T-helper 2 cell treated with Interferon-gamma antibody and Interleukin-4, amounts not matched to agents 100 ng/mL and 5 ng/mL, for 36 hours (primary cell): Measurements from ENCODE around the gene WDR6. TPM values are rescaled to one million over a fixed set of nuclear protein-coding genes. Genes with fewer than 3 reads are reported as not detected.

ENCODE experiments used
- intact Hi-C: fragments of 100-400 bp; cut with micrococcal nuclease; formaldehyde crosslinking; loops from one replicate; pipeline ENCODE4 v1.15.1; 2023
- total RNA-seq: library from RNA; stranded (reverse); gene quantifications from 2 replicates; pipeline ENCODE4 v1.2.3, GENCODE V29; 2022

Gene WDR6
- 156 TPM in 2 replicates for total RNA-seq

- intact Hi-C loops = loop anchor here (1.0 to 5.0 kb wide), 6 partner anchors 14 to 400 kb away; partner anchors contain the start of genes ARIH2, IP6K2, QRICH1 and UQCRC1
Measured at GRCh38 chr3:49007068-49007770, at the start of gene WDR6. Gene WDR6, plus strand, starts transcription at chr3:49007391. Its CDS starts 41 bp downstream, at chr3:49007432.

DNA sequence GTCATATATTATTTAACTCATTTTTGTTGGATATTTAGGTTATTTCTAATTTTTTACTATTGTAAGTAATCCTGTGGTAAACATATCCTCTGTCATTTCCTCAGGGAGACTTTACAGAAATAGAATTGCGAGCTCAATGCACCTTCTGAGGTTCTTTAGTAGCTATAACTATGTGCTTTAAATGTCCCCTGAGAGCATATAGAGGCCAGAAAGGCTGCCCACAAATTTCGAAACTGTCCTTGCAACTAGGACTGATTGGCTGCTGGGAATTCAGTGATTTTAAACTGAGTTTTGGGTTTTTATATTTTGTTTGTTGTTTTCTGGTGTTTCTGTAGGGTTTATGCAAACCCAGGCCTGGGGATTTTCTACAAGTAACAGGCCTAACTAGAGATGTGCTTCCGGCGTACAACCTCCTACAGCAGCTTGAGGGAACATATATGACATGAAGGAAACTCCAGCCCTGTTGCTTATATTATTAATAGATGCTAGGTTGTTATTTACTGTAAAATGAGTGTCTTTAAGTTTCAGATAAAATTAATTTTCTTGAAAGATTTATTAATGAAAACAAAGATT lies 46.3 kb upstream of the WDR6 start:
- intact Hi-C loops = no loop called here

DNA sequence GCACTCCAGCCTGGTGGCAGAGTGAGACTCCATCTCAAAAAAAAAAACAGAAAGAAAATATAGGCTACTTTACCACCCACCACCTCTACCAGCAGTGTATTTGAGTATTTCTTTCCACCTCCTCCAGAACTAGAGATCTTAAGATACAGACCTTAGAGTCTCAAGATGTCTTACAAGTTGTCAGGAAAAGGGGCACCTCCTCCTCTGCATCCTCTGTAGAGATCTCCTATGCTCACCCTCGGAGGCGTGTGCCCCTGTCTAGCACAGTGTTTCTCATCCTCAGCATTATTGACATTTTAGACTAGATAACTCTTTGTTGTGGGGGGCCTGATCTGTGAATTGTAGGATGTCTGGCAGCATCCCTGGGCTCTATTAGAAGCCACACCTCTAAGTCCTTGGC lies 44.9 kb upstream of the WDR6 start:
- intact Hi-C loops = no loop called here

DNA sequence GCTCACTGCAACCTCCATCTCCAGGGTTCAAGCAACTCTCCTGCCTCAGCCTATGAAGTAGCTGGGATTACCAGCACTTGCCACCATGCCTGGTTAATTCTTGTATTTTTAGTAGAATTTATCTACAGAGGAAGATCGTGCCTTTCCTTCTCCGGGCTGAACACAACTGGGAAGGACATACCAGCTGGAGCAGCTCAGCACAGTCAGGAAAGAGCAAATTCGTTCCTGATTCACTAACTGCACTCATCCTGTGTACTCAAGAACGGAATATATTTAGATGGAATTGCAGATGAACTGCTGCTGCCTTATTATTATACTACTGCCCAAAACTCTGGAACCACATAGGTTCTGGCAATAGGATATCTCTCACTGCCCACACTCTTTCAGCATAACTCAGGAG lies 44.3 kb upstream of the WDR6 start:
- intact Hi-C loops = no loop called here

GRCh38 chr3:48963591-48963990 lies 43.6 kb upstream of the WDR6 start:
- intact Hi-C loops = no loop called here

DNA sequence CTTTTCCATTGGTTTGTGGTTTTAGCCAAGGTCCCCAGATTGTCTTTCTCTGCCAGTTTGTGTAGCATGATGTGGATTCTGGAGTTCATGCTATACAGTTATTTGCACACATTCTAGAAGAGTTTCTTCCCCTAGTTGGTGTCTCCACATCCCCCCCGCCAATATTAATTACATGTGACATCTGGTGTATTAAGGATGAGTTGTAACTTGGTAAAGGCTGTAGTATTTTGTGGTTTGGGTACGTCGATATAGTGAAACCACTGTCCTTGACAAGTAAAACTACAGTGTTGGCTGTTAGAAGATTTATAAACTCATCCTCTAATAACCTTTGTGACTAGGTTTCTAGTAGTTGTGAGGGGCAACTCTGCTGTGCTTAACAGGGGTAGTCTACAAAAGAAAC lies 40.8 kb upstream of the WDR6 start:
- intact Hi-C loops = no loop called here

DNA sequence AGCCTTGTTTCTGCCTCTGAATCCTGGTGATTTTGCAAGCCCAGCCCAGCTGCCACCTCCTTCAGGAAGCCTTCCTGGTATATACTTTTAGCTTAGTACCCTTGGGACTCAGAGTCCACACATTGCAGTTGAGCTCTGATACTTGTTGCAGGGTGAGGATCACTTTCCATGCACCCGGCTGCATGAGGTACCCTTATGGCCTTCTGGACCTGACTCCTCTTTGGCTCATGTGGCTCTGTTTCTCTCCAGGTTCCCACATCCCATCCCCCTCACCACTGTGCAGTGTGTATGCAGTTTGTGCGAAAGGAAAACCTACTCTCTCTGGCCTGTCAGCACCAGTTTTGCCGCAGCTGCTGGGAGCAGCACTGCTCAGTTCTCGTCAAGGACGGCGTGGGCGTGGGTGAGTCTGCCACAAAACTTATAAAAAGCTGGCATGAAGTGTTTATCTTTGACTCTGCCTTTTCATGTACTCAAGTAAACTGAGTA lies 40.3 kb upstream of the WDR6 start:
- intact Hi-C loops = no loop called here

GRCh38 chr3:48970586-48970985 lies 36.6 kb upstream of the WDR6 start:
- intact Hi-C loops = no loop called here

GRCh38 chr3:48974076-48974864 lies 32.9 kb upstream of the WDR6 start:
- intact Hi-C loops = no loop called here

DNA sequence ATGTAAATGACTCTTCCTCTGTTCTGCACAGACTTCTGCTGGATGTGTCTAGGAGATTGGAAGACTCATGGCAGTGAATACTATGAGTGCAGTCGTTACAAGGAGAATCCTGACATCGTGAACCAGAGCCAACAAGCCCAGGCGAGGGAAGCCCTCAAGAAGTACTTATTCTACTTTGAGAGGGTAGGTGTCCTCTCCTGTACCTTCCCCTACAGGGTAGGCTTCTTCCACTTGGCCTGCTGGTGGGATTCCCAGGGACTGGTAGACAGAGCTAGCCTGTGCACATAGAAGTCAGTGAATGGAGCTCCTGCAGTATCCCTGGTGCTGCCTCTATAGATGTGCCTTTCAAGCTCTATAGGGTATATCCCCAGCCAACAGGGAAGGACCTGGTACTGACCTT lies 27.7 kb upstream of the WDR6 start:
- intact Hi-C loops = no loop called here

GRCh38 chr3:48980295-48980694 lies 26.9 kb upstream of the WDR6 start:
- intact Hi-C loops = no loop called here

- intact Hi-C loops = no loop called here
Measured at GRCh38 chr3:48982016-48982415, 25.2 kb upstream of the WDR6 start.

DNA sequence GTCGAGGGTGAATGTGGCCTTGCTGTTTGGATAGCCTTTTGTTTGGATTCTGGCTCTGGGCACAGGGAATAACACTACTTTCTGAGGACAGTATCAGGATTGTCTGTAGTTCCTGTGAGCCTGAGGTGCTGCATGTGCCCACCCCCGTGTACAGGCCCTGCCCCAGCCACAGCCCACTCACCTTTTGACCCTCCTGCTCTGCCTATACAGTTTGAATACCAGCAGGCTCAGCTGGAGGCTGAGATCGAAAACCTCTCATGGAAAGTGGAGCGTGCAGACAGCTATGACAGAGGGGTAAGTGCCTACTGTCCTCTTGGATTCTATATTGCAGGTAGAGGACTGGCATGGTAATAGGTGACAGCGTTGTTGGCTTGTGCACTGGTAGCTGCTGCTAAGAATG lies 24.5 kb upstream of the WDR6 start:
- intact Hi-C loops = no loop called here

DNA sequence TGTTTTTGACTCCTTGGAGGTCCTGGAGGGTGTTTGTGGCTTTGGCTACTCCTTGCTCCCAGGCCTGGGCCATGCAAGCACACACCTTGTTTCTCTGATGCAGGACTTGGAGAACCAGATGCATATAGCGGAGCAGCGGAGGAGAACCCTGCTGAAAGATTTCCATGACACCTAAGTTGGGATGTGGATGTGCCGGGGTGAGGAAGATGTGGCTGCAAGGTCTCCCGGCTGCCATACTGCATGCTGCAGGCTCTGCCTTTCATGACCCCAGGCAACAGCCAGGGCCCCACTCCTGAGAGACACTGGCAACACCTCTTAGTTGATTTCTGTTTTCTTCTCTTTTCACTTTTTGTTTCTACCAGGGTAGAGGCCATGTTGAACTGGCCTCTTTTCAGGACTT lies 24.1 kb upstream of the WDR6 start:
- intact Hi-C loops = no loop called here

- intact Hi-C loops = no loop called here
Measured at GRCh38 chr3:48984663-48985062, 22.5 kb upstream of the WDR6 start.

GRCh38 chr3:48985831-48986376 lies 21.3 kb upstream of the WDR6 start:
- intact Hi-C loops = no loop called here

GRCh38 chr3:48989126-48989795 lies 17.9 kb upstream of the WDR6 start:
- intact Hi-C loops = loop anchor here (1.0 to 2.0 kb wide), 2 partner anchors 18 to 106 kb away; partner anchors contain the start of genes QRICH1 and WDR6

- intact Hi-C loops = loop anchor here (1.0 to 2.0 kb wide), 3 partner anchors 17 to 105 kb away; partner anchors contain the start of genes QRICH1 and WDR6
Measured at GRCh38 chr3:48989796-48990635, 17.2 kb upstream of the WDR6 start, which contains the start of gene P4HTM. Gene P4HTM, plus strand, starts transcription at chr3:48990241. Its CDS starts 16 bp downstream, at chr3:48990257.

DNA sequence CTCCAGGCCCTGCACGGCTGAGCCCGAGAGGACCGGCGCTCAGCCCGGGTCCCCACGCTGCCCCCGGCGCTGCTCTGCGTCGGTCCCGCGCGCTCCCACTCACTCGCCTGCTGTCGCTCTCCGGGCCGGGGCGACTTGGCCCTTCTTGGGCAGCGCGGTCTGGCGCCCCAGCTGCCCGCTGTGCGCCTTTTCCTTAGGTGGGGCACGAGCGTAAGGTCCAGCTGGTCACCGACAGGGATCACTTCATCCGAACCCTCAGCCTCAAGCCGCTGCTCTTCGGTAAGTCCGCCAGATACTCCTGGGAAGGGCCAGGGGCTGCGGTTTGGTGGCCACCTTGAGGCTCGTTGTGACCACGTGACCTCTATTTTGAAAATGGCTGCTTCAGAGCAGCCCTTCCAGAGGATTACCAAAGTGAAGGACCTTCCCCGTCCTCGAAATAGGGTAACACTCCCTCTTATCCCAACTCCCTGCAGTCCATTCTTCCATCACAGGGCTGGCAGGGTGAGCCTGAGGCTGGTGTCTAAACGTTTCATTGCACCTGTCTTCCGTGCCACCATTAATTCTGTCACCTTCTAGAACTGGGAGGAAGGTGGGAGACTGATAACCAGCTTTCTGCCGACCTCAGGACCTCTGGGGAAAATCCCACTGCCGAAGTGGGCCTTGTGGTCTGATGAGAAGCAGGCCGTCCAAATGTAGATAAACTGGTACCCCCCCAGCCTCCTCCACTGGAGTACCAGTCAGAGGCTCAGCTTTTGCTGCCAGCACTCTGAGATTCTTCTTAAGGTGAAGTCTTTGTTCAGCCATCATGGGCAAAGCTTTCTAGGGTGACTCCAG lies 16.3 kb upstream of the WDR6 start:
- intact Hi-C loops = loop anchor here (2.0 kb wide), 1 partner anchor 30 kb away; no protein-coding TSS in a partner anchor
